Measurements from ENCODE around the gene SLC16A3.

Gene SLC16A3

GRCh38 chr17:82262344-82262743 lies 33.5 kb downstream of the SLC16A3 start:
- no peak for FAIRE-seq
- no peak for DNase-seq (ENCODE audit: low spot score)

- FAIRE-seq = no peak
- DNase-seq (ENCODE audit: low spot score) = no peak
Measured at GRCh38 chr17:82263641-82264040, 34.8 kb downstream of the SLC16A3 start.

GRCh38 chr17:82266142-82266541 lies 37.3 kb downstream of the SLC16A3 start:
- DNase-seq (ENCODE audit: low spot score) (no peak), FAIRE-seq (no peak)

GRCh38 chr17:82267575-82268379 lies 38.9 kb downstream of the SLC16A3 start:
- DNase-seq (ENCODE audit: low spot score) = peak; percentile 87
- FAIRE-seq = peak; percentile 79

- DNase-seq (ENCODE audit: low spot score) = no peak
- FAIRE-seq = no peak
Measured at GRCh38 chr17:82269138-82269881, 40.5 kb downstream of the SLC16A3 start.

- DNase-seq (ENCODE audit: low spot score) (no peak), FAIRE-seq (no peak)
Measured at GRCh38 chr17:82269882-82270500, 41.1 kb downstream of the SLC16A3 start.

- no peak for FAIRE-seq
Measured at GRCh38 chr17:82270651-82271050, 41.8 kb downstream of the SLC16A3 start.

GRCh38 chr17:82271401-82271800 lies 42.6 kb downstream of the SLC16A3 start:
- DNase-seq (ENCODE audit: low spot score) (no peak), FAIRE-seq (no peak)

More at GRCh38 chr17:82270651-82271050, 41.8 kb downstream of the SLC16A3 start:
- no peak for DNase-seq (ENCODE audit: low spot score)

GRCh38 chr17:82272495-82273326 lies 43.9 kb downstream of the SLC16A3 start:
- peak; percentile 71 for DNase-seq (ENCODE audit: low spot score)
- FAIRE-seq = no peak

- DNase-seq (ENCODE audit: low spot score) (peak; percentile 97), FAIRE-seq (peak; percentile 77)
Measured at GRCh38 chr17:82273327-82274133, 44.7 kb downstream of the SLC16A3 start, which contains the start of gene CSNK1D. TSS of gene CSNK1D (minus strand) at chr17:82273700. CDS start at chr17:82273381, 319 bp downstream.

GRCh38 chr17:82274134-82275020 lies 45.5 kb downstream of the SLC16A3 start:
- no peak for FAIRE-seq
- DNase-seq (ENCODE audit: low spot score) = no peak

GRCh38 chr17:82275326-82275725 lies 46.5 kb downstream of the SLC16A3 start:
- DNase-seq (ENCODE audit: low spot score) = no peak
- no peak for FAIRE-seq

GRCh38 chr17:82276938-82277337 lies 48.1 kb downstream of the SLC16A3 start:
- DNase-seq (ENCODE audit: low spot score) = no peak
- no peak for FAIRE-seq

- FAIRE-seq = no peak
- DNase-seq (ENCODE audit: low spot score) = no peak
Measured at GRCh38 chr17:82277851-82278250, 49.0 kb downstream of the SLC16A3 start.

GRCh38 chr17:82278308-82278707 lies 49.5 kb downstream of the SLC16A3 start:
- DNase-seq (ENCODE audit: low spot score) (no peak), FAIRE-seq (peak; percentile 98)

GRCh38 chr17:82278786-82279391 lies 50.0 kb downstream of the SLC16A3 start:
- DNase-seq (ENCODE audit: low spot score) (no peak), FAIRE-seq (no peak)

GRCh38 chr17:82280537-82280936 lies 51.7 kb downstream of the SLC16A3 start:
- no peak for DNase-seq (ENCODE audit: low spot score)
- FAIRE-seq = peak; percentile 48

- no peak for DNase-seq (ENCODE audit: low spot score)
- no peak for FAIRE-seq
Measured at GRCh38 chr17:82281076-82281475, 52.2 kb downstream of the SLC16A3 start.

Measured in urothelium cell line (cell line).